OCI-M1 (cell line): ENCODE data around the gene PPP1R17.

Source experiments
- DNase-seq: peaks from one replicate; lab custom pipeline; 2025; lab: John Stamatoyannopoulos, UW

PPP1R17 gene

DNA sequence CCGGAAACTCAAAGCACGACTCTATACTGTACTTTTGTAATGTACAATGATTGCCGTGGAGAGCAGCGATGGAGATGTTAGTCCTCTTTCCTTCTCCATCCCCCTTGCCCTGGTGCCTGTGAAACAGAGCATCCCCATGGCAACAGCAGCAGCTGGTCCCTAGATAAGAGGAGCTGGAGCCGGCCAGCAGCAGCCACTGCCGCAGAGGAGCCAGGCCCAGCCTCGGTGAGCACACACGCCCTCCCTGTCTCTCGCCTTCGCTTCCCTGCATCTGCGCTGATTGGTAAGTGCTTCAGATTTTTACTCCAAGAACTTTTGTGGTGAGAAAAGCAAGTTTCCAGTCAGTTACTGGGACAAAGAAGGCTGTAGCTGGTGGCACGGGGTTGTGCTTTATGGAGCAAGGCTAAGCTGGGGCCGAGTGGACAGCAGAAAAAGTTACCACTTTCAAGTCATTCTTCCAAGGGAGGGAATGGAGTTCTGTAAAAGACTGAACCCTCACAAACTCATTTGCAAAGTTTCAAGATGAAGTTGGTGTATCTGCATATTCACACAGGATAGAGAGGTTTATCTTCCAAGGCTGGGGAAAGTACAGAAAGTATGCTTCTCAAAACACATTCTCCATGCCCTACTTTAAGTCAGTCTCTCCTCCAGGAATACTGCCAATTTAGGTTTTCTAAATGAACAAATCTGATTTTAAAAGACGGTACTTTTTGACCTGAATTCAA, at the start of gene PPP1R17:
TSS of gene PPP1R17 (plus strand) at position 192 of the 725 bp plus-strand sequence. CDS start 5,227 bp downstream, outside the sequence.
- DNase-seq, result no peak

DNA sequence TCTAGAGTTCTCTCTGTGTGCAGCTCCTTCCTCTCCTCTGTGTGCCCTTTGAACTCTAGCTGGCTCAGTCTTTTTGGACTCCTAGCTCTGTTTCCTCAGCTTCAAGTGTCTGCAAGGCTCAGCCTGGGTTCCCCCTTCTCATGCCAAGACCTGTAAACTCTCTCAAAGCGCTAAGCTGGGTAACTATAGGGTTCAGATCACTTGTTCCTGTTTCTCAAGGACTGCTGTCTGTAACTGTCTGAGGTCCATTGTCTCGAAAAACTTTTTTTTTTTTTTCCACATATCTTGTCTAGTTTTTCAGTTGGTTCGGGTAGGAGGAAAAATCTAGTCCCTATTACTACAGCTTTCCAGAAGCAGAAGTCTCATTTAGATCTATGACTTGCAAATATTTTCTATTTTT, 46.6 kb upstream of the PPP1R17 start:
- DNase-seq, result no peak

GRCh38 chr7:31642681-31643115, 44.3 kb upstream of the PPP1R17 start:
- DNase-seq, result no peak

DNA sequence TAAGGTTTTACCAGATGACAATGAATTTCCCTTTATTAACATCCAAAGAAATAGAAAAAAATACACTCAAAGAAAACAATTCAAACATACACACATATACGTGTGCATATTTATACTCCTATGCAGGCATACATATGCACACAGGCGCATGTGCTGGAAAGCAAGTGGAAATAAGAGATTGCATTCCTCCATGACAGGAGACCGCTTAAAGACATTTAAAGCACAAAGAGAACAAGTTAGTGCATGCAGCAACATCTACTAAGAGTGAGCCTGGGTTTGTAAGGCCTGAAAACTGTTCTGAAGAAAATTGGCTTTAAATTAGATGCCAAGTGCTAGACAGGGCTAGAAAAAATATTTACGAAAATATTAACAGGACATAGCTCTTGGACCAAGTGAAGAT, 40.1 kb upstream of the PPP1R17 start:
- DNase-seq, result no peak

- DNase-seq, result no peak
Measured at GRCh38 chr7:31647511-31647910, 39.5 kb upstream of the PPP1R17 start.

- DNase-seq, result no peak
Measured at GRCh38 chr7:31648288-31648687, 38.7 kb upstream of the PPP1R17 start.

GRCh38 chr7:31648880-31649279, 38.1 kb upstream of the PPP1R17 start:
- no peak for DNase-seq

GRCh38 chr7:31651234-31652062, 35.6 kb upstream of the PPP1R17 start:
- no peak for DNase-seq

DNA sequence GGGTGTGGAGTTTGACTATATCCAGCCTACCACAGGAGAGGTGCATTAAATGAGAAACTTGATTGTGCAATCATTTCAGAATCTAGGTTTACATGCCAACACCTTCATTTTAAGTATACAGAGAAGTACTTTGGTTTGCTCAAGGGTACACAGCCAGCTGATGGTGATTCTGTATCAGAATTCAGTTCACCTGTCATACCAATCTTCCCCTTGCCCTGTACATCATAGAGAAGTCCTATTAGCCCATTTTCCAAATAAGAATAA, 35.0 kb upstream of the PPP1R17 start:
- DNase-seq, result no peak

DNA sequence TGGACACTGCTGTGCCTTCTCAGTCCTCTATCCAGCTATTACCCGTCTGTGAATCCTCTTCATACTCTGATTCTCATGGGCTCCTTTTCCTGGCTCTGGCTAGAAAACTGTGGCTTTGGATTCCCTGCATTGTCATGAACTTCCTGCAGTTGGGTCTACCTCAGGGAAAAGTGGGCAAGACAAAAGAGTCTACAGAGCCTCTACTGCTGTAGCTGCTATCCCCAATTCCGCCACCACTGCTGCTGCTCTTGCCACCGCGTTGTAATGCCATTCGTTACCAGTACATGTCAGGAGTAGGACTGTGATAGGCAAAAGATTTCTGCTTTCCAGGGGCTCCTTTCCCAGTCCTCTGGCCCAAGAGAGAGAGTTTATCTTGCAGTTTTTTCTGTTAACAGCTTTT, 23.9 kb upstream of the PPP1R17 start:
- no peak for DNase-seq

DNA sequence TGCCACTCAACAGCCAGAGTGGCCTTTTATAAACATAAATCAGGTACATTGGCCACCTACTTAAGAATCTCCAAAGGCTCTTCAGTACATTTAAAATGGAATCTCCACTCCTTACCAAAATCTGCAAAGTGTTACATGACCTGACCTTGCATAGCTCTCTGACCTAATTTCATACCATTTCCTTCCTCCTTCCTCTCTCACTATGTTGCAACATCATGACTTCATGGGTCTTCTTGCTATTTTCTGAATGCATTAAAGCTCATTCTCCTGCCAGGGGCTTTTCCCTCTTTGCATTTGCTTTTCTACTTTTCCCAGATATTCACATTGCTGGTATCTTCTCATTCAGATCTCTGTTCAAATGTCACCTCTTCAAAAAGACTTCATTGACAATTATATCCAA, 22.1 kb upstream of the PPP1R17 start:
- no peak for DNase-seq

GRCh38 chr7:31665546-31665945, 21.5 kb upstream of the PPP1R17 start:
- DNase-seq, result no peak

DNA sequence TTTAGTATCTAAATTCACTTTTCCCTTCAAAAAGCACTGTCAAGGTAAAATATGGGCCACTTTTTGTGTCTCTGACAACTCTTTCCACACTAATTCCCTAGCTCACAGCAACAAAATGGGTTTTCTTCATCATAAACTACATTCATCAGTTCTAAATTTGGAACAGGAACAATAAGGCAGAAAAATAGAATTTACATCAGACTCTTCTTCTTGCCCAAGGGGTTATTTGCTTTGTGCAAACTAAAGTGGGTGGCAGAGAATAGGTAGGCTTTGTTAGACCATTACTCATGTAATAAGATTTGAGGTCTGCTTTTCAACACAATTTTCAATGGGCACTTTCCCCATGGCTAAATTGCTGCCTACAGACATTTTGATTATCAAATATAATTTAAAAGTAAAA, 17.6 kb upstream of the PPP1R17 start:
- DNase-seq, result no peak

GRCh38 chr7:31679574-31680305, 7.3 kb upstream of the PPP1R17 start:
- no peak for DNase-seq

- DNase-seq, result no peak
Measured at GRCh38 chr7:31683445-31684225, 3.4 kb upstream of the PPP1R17 start.

GRCh38 chr7:31688372-31688771, 1.4 kb downstream of the PPP1R17 start:
- no peak for DNase-seq

DNA sequence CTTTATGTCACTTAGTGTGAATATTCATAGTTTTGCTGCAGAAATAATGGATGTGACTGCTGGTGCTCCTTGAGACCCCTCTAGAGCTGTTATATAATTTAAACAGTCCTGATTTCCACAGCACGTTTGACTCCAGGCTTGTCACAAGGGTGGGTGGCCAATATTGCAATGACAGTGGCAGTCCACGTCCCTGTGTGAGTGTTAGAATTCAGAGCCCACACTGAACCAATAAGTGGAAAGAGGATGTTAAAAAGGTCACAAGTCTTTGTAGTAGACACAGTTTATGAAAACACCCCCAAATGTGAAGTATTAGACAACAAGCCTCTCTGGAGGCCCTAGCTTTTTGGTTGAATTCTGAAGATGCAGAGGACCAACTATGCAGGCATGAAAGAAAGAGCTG, 2.0 kb downstream of the PPP1R17 start:
- no peak for DNase-seq

- no peak for DNase-seq
Measured at GRCh38 chr7:31690935-31691334, 3.9 kb downstream of the PPP1R17 start.

- DNase-seq, result no peak
Measured at GRCh38 chr7:31692451-31692850, 5.4 kb downstream of the PPP1R17 start.

- DNase-seq, result no peak
Measured at GRCh38 chr7:31692871-31693270, 5.9 kb downstream of the PPP1R17 start.

DNA sequence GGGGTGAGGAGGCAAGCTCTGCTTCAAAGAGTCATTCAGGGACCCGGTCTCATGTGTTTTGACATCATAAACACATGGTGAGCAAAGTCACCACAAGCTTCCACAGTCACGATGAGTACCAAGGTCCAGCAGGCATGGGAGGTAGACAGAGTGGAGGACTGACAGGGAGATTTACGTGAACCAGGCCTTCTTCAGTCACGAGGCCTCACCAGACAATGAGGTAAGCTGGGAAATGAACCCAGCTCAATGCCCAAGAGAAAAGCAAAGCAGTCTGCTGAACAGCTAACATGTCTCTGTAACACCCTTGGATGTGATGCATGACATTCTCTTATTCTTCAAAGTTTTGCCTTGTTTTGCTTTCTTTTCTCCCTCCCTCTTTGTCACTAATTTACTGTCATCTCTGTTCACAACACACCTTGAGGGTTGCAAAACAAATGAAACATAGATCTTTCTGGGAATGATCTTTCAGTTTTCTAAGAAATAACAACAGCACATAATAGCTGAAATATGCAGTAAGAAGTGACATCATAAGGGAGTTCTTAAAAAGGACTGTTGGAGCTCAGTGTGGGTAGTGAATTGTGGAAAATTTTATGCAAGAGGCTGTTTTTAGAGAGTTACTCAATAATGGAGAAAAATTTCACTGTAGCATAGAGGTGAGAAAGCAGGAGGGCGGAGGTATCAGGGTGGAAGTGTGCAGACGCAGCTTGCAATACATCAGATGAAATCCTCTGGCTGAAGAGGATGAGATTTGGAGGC, 9.0 kb downstream of the PPP1R17 start:
- DNase-seq, result no peak
